Measurements from ENCODE around the gene DPYD. TPM values are rescaled to one million over a fixed set of nuclear protein-coding genes. Genes with fewer than 3 reads are reported as not detected.

DPYD gene
- total RNA-seq, 1 donor: 81.4 TPM

DNA sequence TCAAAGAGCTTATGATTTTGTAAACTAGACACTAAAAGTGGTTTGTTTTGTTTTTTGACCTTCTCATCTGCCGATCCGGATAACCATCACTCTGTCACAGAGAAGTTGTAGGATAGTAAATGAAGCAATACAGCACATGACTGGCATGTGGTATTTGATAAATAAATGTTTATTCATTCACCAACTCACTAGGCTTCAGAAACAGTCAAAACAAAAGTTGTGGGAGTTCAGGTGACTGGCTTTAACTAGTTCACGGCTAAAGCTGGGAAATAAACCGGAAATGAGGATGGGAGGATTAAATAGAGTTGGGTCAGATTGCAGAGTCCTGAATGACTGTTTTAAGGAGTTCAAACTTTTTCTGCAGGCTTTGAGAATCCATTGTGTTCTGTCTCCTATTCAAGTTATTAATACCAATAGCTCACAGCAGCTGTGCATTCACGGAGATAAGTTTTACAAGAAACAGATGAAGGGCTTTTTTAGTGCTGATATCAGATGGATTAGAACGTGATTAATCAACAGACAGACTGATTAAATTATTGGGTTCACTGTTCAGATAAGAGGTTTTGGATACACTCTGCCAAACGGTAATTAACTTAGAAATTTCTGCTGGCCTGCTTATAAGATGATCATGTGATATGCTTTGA is 463.3 kb downstream of the DPYD start:
- Histone ChIP-seq H4K20me1 (ENCODE audit: insufficient read depth, low read length) (no peaks in the 10 kb centered on the region), H3K4me3 (ENCODE audit: insufficient read depth, low read length) (no peak overlapping the region), H3K4me2 (ENCODE audit: insufficient read depth, low read length) (no peak overlapping the region), H3K27me3 (ENCODE audit: insufficient read depth, low read length) (no peaks in the 10 kb centered on the region), H3K27ac (ENCODE audit: low read depth, low read length) (no peak overlapping the region), H3K79me2 (ENCODE audit: insufficient read depth, low read length) (no peaks in the 10 kb centered on the region), H3K9me3 (ENCODE audit: low read depth, low read length) (no peaks in the 10 kb centered on the region), H3K36me3 (ENCODE audit: insufficient read depth, low read length) (no peaks in the 10 kb centered on the region), H2AFZ (ENCODE audit: low read length) (no peak overlapping the region), H3K4me1 (ENCODE audit: insufficient read depth, low read length) (no peaks in the 10 kb centered on the region)
- TF ChIP-seq, protein P1, sequence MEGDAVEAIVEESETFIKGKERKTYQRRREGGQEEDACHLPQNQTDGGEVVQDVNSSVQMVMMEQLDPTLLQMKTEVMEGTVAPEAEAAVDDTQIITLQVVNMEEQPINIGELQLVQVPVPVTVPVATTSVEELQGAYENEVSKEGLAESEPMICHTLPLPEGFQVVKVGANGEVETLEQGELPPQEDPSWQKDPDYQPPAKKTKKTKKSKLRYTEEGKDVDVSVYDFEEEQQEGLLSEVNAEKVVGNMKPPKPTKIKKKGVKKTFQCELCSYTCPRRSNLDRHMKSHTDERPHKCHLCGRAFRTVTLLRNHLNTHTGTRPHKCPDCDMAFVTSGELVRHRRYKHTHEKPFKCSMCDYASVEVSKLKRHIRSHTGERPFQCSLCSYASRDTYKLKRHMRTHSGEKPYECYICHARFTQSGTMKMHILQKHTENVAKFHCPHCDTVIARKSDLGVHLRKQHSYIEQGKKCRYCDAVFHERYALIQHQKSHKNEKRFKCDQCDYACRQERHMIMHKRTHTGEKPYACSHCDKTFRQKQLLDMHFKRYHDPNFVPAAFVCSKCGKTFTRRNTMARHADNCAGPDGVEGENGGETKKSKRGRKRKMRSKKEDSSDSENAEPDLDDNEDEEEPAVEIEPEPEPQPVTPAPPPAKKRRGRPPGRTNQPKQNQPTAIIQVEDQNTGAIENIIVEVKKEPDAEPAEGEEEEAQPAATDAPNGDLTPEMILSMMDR (IDR thresholded peaks at IDR 0.05; ENCODE audit: extremely low read depth, low read depth, low read length): no peak
- no peak for DNase-seq (ENCODE audit: insufficient read length, low spot score, missing footprints)

DNA sequence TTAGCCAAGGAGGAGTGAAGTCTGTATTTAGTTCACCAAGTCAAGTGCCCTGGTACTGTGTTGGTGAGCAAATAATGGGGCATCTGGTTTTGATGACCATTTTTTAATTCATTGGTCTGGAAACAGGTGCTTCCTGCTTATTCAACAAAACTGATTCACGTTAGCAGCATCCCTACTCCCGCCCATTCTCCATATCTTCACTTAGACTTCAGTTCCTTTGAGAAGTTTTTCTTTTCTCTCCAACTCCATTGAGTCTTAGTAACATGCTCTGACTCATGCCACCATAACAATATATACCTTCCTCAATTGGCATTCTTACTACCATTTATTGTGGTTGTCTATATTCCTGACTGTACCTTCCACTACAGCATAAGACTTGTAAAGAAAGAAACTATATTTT is 468.9 kb downstream of the DPYD start:
- no peaks in the 10 kb centered on the region for H3K27me3 ChIP-seq (ENCODE audit: insufficient read depth, low read length)
- no peak overlapping the region for H3K4me3 ChIP-seq (ENCODE audit: insufficient read depth, low read length)
- H4K20me1 ChIP-seq (ENCODE audit: insufficient read depth, low read length): no peaks in the 10 kb centered on the region
- DNase-seq (ENCODE audit: insufficient read length, low spot score, missing footprints): no peak
- no peaks in the 10 kb centered on the region for H3K36me3 ChIP-seq (ENCODE audit: insufficient read depth, low read length)
- no peak overlapping the region for H2AFZ ChIP-seq (ENCODE audit: low read length)
- no peaks in the 10 kb centered on the region for H3K9me3 ChIP-seq (ENCODE audit: low read depth, low read length)
- no peak overlapping the region for H3K27ac ChIP-seq (ENCODE audit: low read depth, low read length)
- H3K4me1 ChIP-seq (ENCODE audit: insufficient read depth, low read length): no peaks in the 10 kb centered on the region
- TF ChIP-seq, protein P1 (IDR thresholded peaks at IDR 0.05; ENCODE audit: extremely low read depth, low read depth, low read length): no peak
- H3K4me2 ChIP-seq (ENCODE audit: insufficient read depth, low read length): no peak overlapping the region
- no peaks in the 10 kb centered on the region for H3K79me2 ChIP-seq (ENCODE audit: insufficient read depth, low read length)

GRCh38 chr1:97451046-97451826 is 469.6 kb downstream of the DPYD start:
- Histone ChIP-seq H3K27ac (ENCODE audit: low read depth, low read length) (no peak overlapping the region), H3K27me3 (ENCODE audit: insufficient read depth, low read length) (no peaks in the 10 kb centered on the region), H3K4me1 (ENCODE audit: insufficient read depth, low read length) (no peaks in the 10 kb centered on the region), H2AFZ (ENCODE audit: low read length) (no peak overlapping the region), H4K20me1 (ENCODE audit: insufficient read depth, low read length) (no peaks in the 10 kb centered on the region), H3K4me2 (ENCODE audit: insufficient read depth, low read length) (no peak overlapping the region), H3K4me3 (ENCODE audit: insufficient read depth, low read length) (no peak overlapping the region), H3K36me3 (ENCODE audit: insufficient read depth, low read length) (no peaks in the 10 kb centered on the region), H3K79me2 (ENCODE audit: insufficient read depth, low read length) (no peaks in the 10 kb centered on the region), H3K9me3 (ENCODE audit: low read depth, low read length) (no peaks in the 10 kb centered on the region)
- TF ChIP-seq, protein P1 (IDR thresholded peaks at IDR 0.05; ENCODE audit: extremely low read depth, low read depth, low read length): no peak
- no peak for DNase-seq (ENCODE audit: insufficient read length, low spot score, missing footprints)

DNA sequence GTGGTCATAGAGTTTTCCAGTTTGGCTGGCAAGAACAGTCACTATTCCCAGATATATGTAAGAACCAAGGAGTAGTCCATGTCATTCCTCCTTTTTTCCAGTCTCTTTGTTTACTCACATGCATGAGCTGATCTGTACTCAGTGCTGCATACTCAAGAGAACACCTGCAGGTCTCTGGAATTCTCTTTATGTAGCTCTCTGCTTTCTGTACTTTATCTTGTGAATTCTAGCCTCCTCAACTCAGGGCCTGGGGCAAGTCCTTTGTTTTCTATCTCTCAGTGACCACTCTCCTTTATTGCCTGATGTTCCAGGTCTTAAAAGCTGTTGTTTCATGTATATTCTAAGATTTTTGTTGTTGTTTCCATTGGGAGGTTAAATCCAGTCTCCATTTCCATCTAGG is 478.9 kb downstream of the DPYD start:
- Histone ChIP-seq H3K4me2 (ENCODE audit: insufficient read depth, low read length) (no peak overlapping the region), H3K9me3 (ENCODE audit: low read depth, low read length) (no peaks in the 10 kb centered on the region)
- TF ChIP-seq, protein P1 (IDR thresholded peaks at IDR 0.05; ENCODE audit: extremely low read depth, low read depth, low read length): no peak

More for the DNA sequence above, 478.9 kb downstream of the DPYD start:
- no peak for DNase-seq (ENCODE audit: insufficient read length, low spot score, missing footprints)
- H3K4me1 ChIP-seq (ENCODE audit: insufficient read depth, low read length): no peaks in the 10 kb centered on the region
- H3K27me3 ChIP-seq (ENCODE audit: insufficient read depth, low read length): no peaks in the 10 kb centered on the region
- H3K36me3 ChIP-seq (ENCODE audit: insufficient read depth, low read length): no peaks in the 10 kb centered on the region
- H3K4me3 ChIP-seq (ENCODE audit: insufficient read depth, low read length): no peak overlapping the region
- no peaks in the 10 kb centered on the region for H4K20me1 ChIP-seq (ENCODE audit: insufficient read depth, low read length)
- H2AFZ ChIP-seq (ENCODE audit: low read length): no peak overlapping the region
- H3K79me2 ChIP-seq (ENCODE audit: insufficient read depth, low read length): no peaks in the 10 kb centered on the region
- no peak overlapping the region for H3K27ac ChIP-seq (ENCODE audit: low read depth, low read length)
